ENCODE data around the gene PCDH9.

The PCDH9 gene

GRCh38 chr13:66840621-66841020 lies 389.5 kb downstream of the PCDH9 start:
- no peak for DNase-seq (ENCODE audit: extremely low read depth, insufficient read length)
- Histone ChIP-seq H3K27me3 (replicated peaks; ENCODE audit: control insufficient read depth, insufficient read depth, low read length) (no peaks in the 10 kb centered on the region), H3K4me3 (replicated peaks; ENCODE audit: low read depth, low read length) (no peak overlapping the region), H3K36me3 (ENCODE audit: control insufficient read depth, insufficient read depth, low read length) (no peaks in the 10 kb centered on the region)
- TF ChIP-seq, protein P1, sequence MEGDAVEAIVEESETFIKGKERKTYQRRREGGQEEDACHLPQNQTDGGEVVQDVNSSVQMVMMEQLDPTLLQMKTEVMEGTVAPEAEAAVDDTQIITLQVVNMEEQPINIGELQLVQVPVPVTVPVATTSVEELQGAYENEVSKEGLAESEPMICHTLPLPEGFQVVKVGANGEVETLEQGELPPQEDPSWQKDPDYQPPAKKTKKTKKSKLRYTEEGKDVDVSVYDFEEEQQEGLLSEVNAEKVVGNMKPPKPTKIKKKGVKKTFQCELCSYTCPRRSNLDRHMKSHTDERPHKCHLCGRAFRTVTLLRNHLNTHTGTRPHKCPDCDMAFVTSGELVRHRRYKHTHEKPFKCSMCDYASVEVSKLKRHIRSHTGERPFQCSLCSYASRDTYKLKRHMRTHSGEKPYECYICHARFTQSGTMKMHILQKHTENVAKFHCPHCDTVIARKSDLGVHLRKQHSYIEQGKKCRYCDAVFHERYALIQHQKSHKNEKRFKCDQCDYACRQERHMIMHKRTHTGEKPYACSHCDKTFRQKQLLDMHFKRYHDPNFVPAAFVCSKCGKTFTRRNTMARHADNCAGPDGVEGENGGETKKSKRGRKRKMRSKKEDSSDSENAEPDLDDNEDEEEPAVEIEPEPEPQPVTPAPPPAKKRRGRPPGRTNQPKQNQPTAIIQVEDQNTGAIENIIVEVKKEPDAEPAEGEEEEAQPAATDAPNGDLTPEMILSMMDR (IDR thresholded peaks at IDR 0.05; ENCODE audit: insufficient read depth, low read length, poor library complexity, severe bottlenecking) = no peak

DNA sequence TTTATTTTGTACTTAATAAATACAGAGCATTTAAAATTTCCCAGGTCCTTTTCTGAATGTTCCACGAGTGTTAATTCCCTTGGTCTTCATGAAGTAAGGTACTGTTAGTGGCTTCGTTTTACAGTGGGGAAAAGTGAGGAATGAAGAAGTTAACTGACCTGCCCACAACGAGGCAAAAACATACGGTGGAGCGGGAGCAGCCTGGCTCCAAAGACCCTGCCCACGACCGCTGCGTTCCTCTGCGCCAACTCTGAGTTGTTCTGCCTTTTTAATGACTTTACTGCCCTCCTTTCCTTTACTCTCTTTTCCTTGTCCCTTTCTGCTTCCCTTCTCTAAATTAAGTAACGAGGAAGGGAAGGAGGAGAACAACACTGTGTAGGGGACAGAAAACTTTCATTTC lies 392.9 kb downstream of the PCDH9 start:
- DNase-seq (ENCODE audit: extremely low read depth, insufficient read length) = no peak
- no peaks in the 10 kb centered on the region for H3K27me3 ChIP-seq (replicated peaks; ENCODE audit: control insufficient read depth, insufficient read depth, low read length)
- H3K36me3 ChIP-seq (ENCODE audit: control insufficient read depth, insufficient read depth, low read length) = no peaks in the 10 kb centered on the region
- no peak overlapping the region for H3K4me3 ChIP-seq (replicated peaks; ENCODE audit: low read depth, low read length)
- TF ChIP-seq, protein P1 (IDR thresholded peaks at IDR 0.05; ENCODE audit: insufficient read depth, low read length, poor library complexity, severe bottlenecking) = no peak

- H3K27me3 ChIP-seq (replicated peaks; ENCODE audit: control insufficient read depth, insufficient read depth, low read length) = no peaks in the 10 kb centered on the region
- no peak for DNase-seq (ENCODE audit: extremely low read depth, insufficient read length)
- no peak overlapping the region for H3K4me3 ChIP-seq (replicated peaks; ENCODE audit: low read depth, low read length)
- no peaks in the 10 kb centered on the region for H3K36me3 ChIP-seq (ENCODE audit: control insufficient read depth, insufficient read depth, low read length)
- TF ChIP-seq, protein P1 (IDR thresholded peaks at IDR 0.05; ENCODE audit: insufficient read depth, low read length, poor library complexity, severe bottlenecking) = no peak
Observed at GRCh38 chr13:66835040-66835628, 395.0 kb downstream of the PCDH9 start.

DNA sequence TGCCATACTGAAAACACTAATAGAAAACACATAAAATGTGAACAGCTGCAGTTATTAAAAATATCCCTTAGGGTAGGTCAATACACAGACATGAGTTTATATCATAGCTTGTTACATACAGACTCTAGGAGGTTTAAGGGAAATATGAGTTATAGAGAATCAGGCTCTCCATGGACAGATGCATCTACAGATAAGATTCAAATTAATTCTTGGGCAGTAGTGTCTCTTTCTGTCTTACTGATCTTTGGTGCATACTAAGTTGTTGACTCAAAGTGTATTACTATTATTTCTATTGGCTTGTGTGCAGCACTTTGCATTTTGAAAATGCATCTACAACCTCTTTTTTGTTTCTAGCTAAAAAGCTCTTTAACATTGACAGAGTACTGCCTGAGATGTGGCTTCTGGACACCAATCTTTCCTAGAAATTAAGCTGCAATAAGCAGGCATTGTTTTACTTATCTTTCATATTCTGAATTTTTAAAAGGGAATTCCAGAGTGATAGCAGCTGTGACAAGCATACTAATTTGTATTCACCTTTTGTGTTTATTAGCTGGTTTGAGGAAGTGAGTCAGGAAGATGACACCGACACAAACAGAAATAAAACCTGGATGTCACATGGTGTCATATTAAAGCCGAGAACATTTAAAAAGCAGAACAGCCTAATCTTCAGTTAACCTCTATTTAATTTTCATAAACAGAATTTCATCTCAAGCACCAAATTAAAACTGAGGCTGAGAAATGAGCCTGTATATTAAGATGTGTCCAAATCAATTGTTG lies 399.0 kb downstream of the PCDH9 start:
- no peak overlapping the region for H3K4me3 ChIP-seq (replicated peaks; ENCODE audit: low read depth, low read length)
- TF ChIP-seq, protein P1 (IDR thresholded peaks at IDR 0.05; ENCODE audit: insufficient read depth, low read length, poor library complexity, severe bottlenecking) = no peak
- H3K36me3 ChIP-seq (ENCODE audit: control insufficient read depth, insufficient read depth, low read length) = no peaks in the 10 kb centered on the region
- no peaks in the 10 kb centered on the region for H3K27me3 ChIP-seq (replicated peaks; ENCODE audit: control insufficient read depth, insufficient read depth, low read length)
- DNase-seq (ENCODE audit: extremely low read depth, insufficient read length) = no peak

DNA sequence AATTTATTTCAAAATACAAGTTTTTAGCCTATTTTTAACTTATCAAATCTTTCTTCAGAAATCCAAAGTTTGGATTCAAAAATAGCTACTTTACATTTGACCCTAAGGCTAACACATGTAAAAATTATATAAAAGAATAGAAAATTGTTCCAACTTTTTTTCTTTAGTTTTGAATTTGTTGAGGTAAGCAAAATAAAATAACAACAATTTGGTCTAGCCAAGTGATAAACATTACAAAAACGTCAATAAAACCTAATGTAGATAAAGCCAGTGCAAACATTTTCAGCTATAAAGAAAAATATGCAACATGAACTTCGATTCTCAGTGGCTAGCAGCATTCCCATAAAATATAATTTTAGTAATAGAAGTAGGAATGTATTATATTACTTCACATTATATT lies 400.3 kb downstream of the PCDH9 start:
- no peak overlapping the region for H3K4me3 ChIP-seq (replicated peaks; ENCODE audit: low read depth, low read length)
- no peak for DNase-seq (ENCODE audit: extremely low read depth, insufficient read length)
- H3K36me3 ChIP-seq (ENCODE audit: control insufficient read depth, insufficient read depth, low read length) = no peaks in the 10 kb centered on the region
- TF ChIP-seq, protein P1 (IDR thresholded peaks at IDR 0.05; ENCODE audit: insufficient read depth, low read length, poor library complexity, severe bottlenecking) = no peak
- no peaks in the 10 kb centered on the region for H3K27me3 ChIP-seq (replicated peaks; ENCODE audit: control insufficient read depth, insufficient read depth, low read length)
